Transverse colon (tissue), 4 donors: ENCODE data around the gene STIP1. TPM values are rescaled to one million over a fixed set of nuclear protein-coding genes. Genes with fewer than 3 reads are reported as not detected.
"Not testable (repeated sequence)": the region's sequence is repeated elsewhere in the genome, so short reads cannot be mapped to it uniquely, and the experiment has no call there.

Source experiments
- DNase-seq: peaks from one replicate; pipeline ENCODE4 v3.0.0-alpha.2; 2019
- H3K27ac ChIP-seq, 4 donors: fragments of 200-600 bp; sonication (generic); 2 replicates each; pipeline ENCODE4 v1.5.1; 2016 to 2018; ENCODE audit warnings: inconsistent platforms in 4 of 4
- H3K27me3 ChIP-seq: fragments of 200-600 bp; sonication (generic); 2 replicates; pipeline ENCODE4 v1.5.1; 2017; ENCODE audit warnings: inconsistent platforms
- H3K36me3 ChIP-seq, 4 donors: fragments of 200-600 bp; sonication (generic); 2 replicates each; pipeline ENCODE4 v1.5.1; 2017 to 2019; ENCODE audit warnings: inconsistent platforms in 4 of 4
- H3K4me1 ChIP-seq, 4 donors: fragments of 200-600 bp; sonication (generic); 2 replicates each; pipeline ENCODE4 v1.5.1; 2017 to 2020; ENCODE audit warnings: inconsistent platforms in 4 of 4
- H3K4me3 ChIP-seq, 4 donors: fragments of 200-600 bp; sonication (generic); 1 replicate in 1 of 4; 2 replicates in 3 of 4; pipeline versions ENCODE4 v1.5.1 to v1.6.1; 2017 to 2019; ENCODE audit warnings: inconsistent platforms in 4 of 4
- H3K9me3 ChIP-seq, 2 donors: fragments of 200-600 bp; sonication (generic); 2 replicates each; pipeline ENCODE4 v1.5.1; 2017 to 2019; ENCODE audit warnings: inconsistent platforms in 2 of 2
- EP300 ChIP-seq: sonication (generic); formaldehyde crosslinking; IDR thresholded peaks from one replicate; pipeline ENCODE4 v1.6.1; 2017; ENCODE audit warnings: antibody characterized with exemption, low read depth
- POLR2A ChIP-seq: fragments of 450-650 bp; IDR thresholded peaks from one replicate; pipeline ENCODE4 v1.6.1; 2016; ENCODE audit warnings: antibody characterized with exemption, mild to moderate bottlenecking, moderate library complexity
- POLR2AphosphoS5 ChIP-seq, 3 donors: sonication (generic); formaldehyde crosslinking; IDR thresholded peaks; one replicate each; pipeline ENCODE4 v1.6.1; 2016; ENCODE audit warnings: antibody characterized with exemption in 3 of 3
- WGBS, 2 donors: methylation state at CpG; one replicate each; pipeline ENCODE4 v1.1.5; 2018; ENCODE audit warnings: low coverage in 1 of 2; 5-methylcytosine and 5-hydroxymethylcytosine counted together
- in situ Hi-C, 4 donors: fragments of 200-750 bp; cut with MboI; loops; one replicate each; pipeline versions ENCODE4 v1.15.0 to v1.15.1; 2017; ENCODE audit warnings: low sequenced_read_pairs in 3 of 4, low pct_ligation_motif_present in 1 of 4, low pct_unique_long_range_greater_than_20kb in 1 of 4
- intact Hi-C: fragments of 100-400 bp; cut with DNase I; formaldehyde crosslinking; loops from one replicate; pipeline ENCODE4 v1.15.1; 2023; ENCODE audit warnings: low total_unique reads
- total RNA-seq, 4 donors: library from RNA; depleted of rRNA; stranded (reverse); fragments of >200 nt; gene quantifications; one replicate each; pipeline ENCODE4 v1.1.0, GENCODE V29; 2016
- TF ChIP-seq, protein P1 (sequence below), 5 experiments: fragments of 200-600 bp in 3 of 5; fragments of 450-650 bp in 2 of 5; sonication (generic) in 3 of 5; IDR thresholded peaks; 1 replicate in 2 of 5; 2 replicates in 3 of 5; pipeline ENCODE4 v1.5.1; 2016 to 2017; ENCODE audit warnings: antibody characterized with exemption in 5 of 5, inconsistent platforms in 3 of 5, mild to moderate bottlenecking in 2 of 5, moderate library complexity in 1 of 5

Gene STIP1
- total RNA-seq, 4 donors from 2014 or later, result 45.3 to 181 (median 65.9) TPM

DNA sequence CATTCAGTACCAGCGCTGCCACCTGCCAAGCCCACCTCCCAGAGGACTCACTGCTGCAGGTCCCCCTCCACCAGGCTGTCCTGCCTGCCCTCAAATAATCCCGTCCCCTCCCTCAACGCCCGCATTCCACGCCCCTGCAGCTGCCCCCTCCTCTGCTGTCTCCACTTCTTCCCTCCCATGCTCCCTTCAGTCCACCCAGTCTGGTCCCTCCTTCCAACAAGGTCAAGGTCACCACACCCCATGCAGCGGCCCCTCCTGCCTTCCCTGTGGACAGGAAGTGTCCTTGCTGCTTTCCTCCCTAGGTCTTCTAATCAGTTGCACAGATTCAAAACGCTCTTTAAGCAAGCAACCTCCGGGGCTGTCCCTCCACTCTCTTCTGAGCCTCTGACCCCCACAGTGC, 32.2 kb upstream of the STIP1 start:
- peaks cover 3 to 7% (median 4%) of the 10 kb centered on the region in 4 donors for H3K4me1 ChIP-seq
- in situ Hi-C loops (loop anchor here in 3 of 4 donors (10.0 to 25.0 kb wide), 3 partner anchors 159 to 319 kb away; partner anchors contain the start of gene MARK2 (in 2 of the 3)), intact Hi-C loops (no loop called here)
- H3K27ac ChIP-seq, result no peak overlapping the region
- no peaks in the 10 kb centered on the region for H3K36me3 ChIP-seq
- no peak overlapping the region for H3K4me3 ChIP-seq
- TF ChIP-seq EP300, result no peak
- TF ChIP-seq, protein P1, sequence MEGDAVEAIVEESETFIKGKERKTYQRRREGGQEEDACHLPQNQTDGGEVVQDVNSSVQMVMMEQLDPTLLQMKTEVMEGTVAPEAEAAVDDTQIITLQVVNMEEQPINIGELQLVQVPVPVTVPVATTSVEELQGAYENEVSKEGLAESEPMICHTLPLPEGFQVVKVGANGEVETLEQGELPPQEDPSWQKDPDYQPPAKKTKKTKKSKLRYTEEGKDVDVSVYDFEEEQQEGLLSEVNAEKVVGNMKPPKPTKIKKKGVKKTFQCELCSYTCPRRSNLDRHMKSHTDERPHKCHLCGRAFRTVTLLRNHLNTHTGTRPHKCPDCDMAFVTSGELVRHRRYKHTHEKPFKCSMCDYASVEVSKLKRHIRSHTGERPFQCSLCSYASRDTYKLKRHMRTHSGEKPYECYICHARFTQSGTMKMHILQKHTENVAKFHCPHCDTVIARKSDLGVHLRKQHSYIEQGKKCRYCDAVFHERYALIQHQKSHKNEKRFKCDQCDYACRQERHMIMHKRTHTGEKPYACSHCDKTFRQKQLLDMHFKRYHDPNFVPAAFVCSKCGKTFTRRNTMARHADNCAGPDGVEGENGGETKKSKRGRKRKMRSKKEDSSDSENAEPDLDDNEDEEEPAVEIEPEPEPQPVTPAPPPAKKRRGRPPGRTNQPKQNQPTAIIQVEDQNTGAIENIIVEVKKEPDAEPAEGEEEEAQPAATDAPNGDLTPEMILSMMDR (IDR thresholded peaks at IDR 0.05), result no peak
- 51 to 59% methylated on average over 6 to 8 of the region's 8 CpGs for WGBS, 2 donors
- no peaks in the 10 kb centered on the region for H3K9me3 ChIP-seq
- H3K27me3 ChIP-seq, result no peaks in the 10 kb centered on the region
- no peak for DNase-seq

DNA sequence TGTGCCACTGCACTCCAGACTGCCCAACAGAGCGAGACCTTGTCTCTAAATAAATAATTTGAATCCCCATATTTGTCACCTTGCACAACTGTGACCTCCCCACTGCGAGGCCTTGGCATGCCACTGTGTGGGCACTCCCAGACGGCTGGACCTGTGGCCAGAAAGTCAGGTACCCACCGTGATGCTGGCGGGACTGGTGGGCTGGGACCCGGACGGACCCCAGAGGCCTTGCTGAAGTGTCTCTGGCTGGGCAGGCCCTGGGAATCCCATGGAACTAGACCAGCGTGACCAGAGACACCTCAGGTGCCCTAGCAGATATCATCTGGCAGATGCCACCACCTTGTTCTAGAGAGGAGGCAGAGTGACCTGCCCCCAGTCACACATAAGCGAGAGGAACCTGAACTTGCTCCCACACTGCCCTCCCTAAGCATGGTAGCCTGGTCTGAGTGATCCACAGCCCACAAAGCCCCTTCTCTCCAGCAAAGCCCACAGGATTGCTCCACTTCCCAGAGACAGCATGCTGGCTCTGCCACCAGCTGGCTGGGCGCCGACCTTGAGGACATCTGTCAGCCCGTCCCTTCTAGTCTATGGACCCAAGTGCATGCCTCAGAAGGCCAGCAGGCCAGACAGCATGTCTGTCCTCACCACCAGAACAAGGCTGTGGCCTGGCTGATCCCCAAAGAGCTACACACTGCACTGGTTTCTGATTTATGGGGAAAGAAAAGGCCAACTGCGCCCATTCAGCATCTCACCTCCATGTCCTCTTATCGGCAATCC, 29.5 kb upstream of the STIP1 start:
- TF ChIP-seq, protein P1 (IDR thresholded peaks at IDR 0.05), result no peak
- TF ChIP-seq POLR2AphosphoS5 (IDR thresholded peaks at IDR 0.05) (no peak), EP300 (no peak), POLR2A (no peak)
- H3K27ac ChIP-seq, result no peak overlapping the region
- no peaks in the 10 kb centered on the region for H3K9me3 ChIP-seq
- 95 to 100% methylated on average over 1 to 14 of the region's 14 CpGs for WGBS, 2 donors
- in situ Hi-C loops, result loop anchor here in 3 of 4 donors (10.0 to 25.0 kb wide), 3 partner anchors 162 to 322 kb away; partner anchors contain the start of gene MARK2 (in 2 of the 3)
- H3K4me3 ChIP-seq, result no peak overlapping the region
- H3K36me3 ChIP-seq, result no peaks in the 10 kb centered on the region
- peaks cover 0 to 4% (median 0%) of the 10 kb centered on the region in 4 donors for H3K4me1 ChIP-seq
- intact Hi-C loops, result no loop called here
- no peaks in the 10 kb centered on the region for H3K27me3 ChIP-seq
- DNase-seq, result no peak

DNA sequence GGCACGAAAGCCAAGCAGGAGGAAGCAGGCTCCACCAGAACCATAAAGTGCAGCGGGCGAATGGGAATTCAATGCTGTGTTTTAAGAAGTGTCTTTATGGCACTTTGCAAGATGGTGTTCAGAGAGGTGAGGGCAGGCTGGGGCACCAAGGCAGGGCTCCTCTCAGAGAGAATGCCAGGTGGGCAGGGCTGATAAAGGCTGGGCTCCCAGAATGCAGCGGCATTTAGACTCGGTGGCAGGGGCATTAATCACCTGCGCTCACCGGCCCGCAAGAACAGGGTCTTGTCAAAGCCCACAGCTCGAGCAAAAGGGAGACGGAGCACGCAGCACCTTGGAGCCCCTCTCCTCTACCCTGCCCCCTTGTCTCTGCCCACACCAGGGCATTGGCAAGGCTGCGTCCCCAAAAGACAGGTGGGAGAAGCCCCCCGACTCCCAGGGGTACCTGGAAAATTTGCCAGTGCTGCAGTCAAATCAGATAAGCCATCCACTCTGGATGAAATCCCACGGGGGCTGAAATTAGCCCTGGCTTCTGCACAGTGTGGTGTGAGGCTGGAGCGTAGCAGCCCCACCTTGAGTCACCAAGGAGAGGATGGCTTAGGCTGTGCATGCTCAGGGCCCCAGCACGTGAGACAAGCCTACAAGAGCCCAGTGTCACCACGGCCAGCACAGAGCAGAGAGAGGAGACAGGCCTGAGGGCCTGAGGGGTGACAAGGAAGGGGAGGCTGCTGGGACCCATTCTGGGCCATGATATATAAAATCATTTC, 28.2 kb upstream of the STIP1 start:
- intact Hi-C loops, result no loop called here
- H3K27ac ChIP-seq, result no peak overlapping the region
- no peaks in the 10 kb centered on the region for H3K9me3 ChIP-seq
- no peaks in the 10 kb centered on the region for H3K27me3 ChIP-seq
- DNase-seq, result no peak
- in situ Hi-C loops, result loop anchor here in 3 of 4 donors (10.0 to 25.0 kb wide), 3 partner anchors 163 to 323 kb away; partner anchors contain the start of gene MARK2 (in 2 of the 3)
- 88 to 92% methylated on average over 2 to 17 of the region's 17 CpGs for WGBS, 2 donors
- no peaks in the 10 kb centered on the region for H3K36me3 ChIP-seq
- H3K4me1 ChIP-seq, result peaks cover 0 to 2% (median 0%) of the 10 kb centered on the region in 4 donors
- TF ChIP-seq EP300 (no peak), POLR2AphosphoS5 (IDR thresholded peaks at IDR 0.05) (no peak), POLR2A (no peak)
- TF ChIP-seq, protein P1 (IDR thresholded peaks at IDR 0.05), result no peak
- no peak overlapping the region for H3K4me3 ChIP-seq

DNA sequence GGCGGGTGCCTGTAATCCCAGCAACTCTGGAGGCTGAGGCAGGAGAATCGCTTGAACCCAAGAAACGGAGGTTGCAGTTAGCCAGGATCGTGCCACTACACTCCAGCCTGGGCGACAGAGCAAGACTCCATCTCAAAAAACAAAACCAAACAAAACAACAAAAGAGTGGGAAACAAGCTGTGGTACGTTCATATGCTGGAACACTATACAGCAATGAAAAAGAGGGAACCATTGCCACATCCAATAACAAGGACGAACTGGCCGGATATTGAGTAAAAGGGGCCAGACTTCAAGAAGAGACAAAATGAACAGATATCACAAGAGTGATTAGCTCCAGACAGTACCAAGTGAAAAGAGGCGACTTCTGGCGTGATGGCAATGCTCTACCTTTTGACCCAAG, 24.9 kb upstream of the STIP1 start:
- in situ Hi-C loops (loop anchor here in 1 of 4 donors (25.0 kb wide), 1 partner anchor 324 kb away; the partner anchor contains the start of gene MARK2), intact Hi-C loops (no loop called here)
- H3K27me3 ChIP-seq, result no peaks in the 10 kb centered on the region
- no peaks in the 10 kb centered on the region for H3K9me3 ChIP-seq
- no peaks in the 10 kb centered on the region for H3K36me3 ChIP-seq
- H3K4me1 ChIP-seq, result peaks cover 7 to 15% (median 11%) of the 10 kb centered on the region in 4 donors
- DNase-seq, result no peak
- H3K27ac ChIP-seq, result no peak overlapping the region
- no peak for TF ChIP-seq EP300
- TF ChIP-seq POLR2A, result no peak
- TF ChIP-seq POLR2AphosphoS5 (IDR thresholded peaks at IDR 0.05), result no peak
- TF ChIP-seq, protein P1 (IDR thresholded peaks at IDR 0.05), result no peak
- H3K4me3 ChIP-seq, result no peak overlapping the region
- whole genome bisulfite sequencing, 2 donors, result 95 to 97% methylated on average over 5 to 10 of the region's 10 CpGs

DNA sequence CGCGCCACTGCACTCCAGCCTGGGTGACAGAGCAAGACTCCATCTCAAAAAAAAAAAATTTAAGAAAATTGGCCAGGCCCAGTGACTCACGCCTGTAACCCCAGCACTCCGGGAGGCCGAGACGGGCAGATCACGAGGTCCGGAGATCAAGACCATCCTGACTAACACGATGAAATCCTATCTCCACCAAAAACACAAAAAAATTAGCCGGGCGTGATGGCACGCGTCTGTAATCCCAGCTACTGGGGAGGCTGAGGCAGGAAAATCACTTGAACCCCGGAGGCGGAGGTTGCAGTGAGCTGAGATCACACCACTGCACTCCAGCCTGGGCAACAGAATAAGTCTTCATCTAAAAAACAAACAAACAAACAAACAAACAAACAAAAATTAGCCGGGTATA, 23.2 kb upstream of the STIP1 start:
- WGBS, 2 donors, result 86 to 92% methylated on average over 2 to 16 of the region's 16 CpGs
- H3K4me1 ChIP-seq, result peaks cover 7 to 21% (median 19%) of the 10 kb centered on the region in 4 donors
- H3K27me3 ChIP-seq, H3K4me3 ChIP-seq, intact Hi-C loops, DNase-seq, H3K9me3 ChIP-seq, H3K27ac ChIP-seq, H3K36me3 ChIP-seq: not testable (repeated sequence)
- in situ Hi-C loops, result loop anchor here in 1 of 4 donors (25.0 kb wide), 1 partner anchor 325 kb away; the partner anchor contains the start of gene MARK2
